HG03175 (cell line): ENCODE measurements around the gene IVL.

Experiments
- ATAC-seq: cut with Tn5 transposase; IDR thresholded peaks from one replicate; pipeline ENCODE4 v1.9.1; 2021; ENCODE audit warnings: mild to moderate bottlenecking, moderate library complexity; ENCODE audit not compliant: unreplicated experiment

Gene IVL

GRCh38 chr1:152946651-152947256, 38.4 kb downstream of the IVL start, which contains the start of gene SPRR5:
Gene SPRR5 (plus strand): TSS chr1:152947206. CDS start chr1:152948555, 1,349 bp downstream.
- ATAC-seq = no peak

GRCh38 chr1:152951711-152952110, 43.4 kb downstream of the IVL start:
- no peak for ATAC-seq

- no peak for ATAC-seq
Measured at GRCh38 chr1:152953761-152954160, 45.4 kb downstream of the IVL start.

- ATAC-seq = no peak
Measured at GRCh38 chr1:152954436-152954835, 46.1 kb downstream of the IVL start.

- ATAC-seq = no peak
Measured at GRCh38 chr1:152957561-152957960, 49.2 kb downstream of the IVL start.

GRCh38 chr1:152959273-152959672, 50.9 kb downstream of the IVL start:
- ATAC-seq = no peak

GRCh38 chr1:152959801-152960451, 51.6 kb downstream of the IVL start:
- ATAC-seq = no peak

- ATAC-seq = no peak
Measured at GRCh38 chr1:152960452-152961044, 52.2 kb downstream of the IVL start.
